ENCODE results near the gene FILIP1L.
"Not testable (repeated sequence)": the region's sequence is repeated elsewhere in the genome, so short reads cannot be mapped to it uniquely, and the experiment has no call there.

Gene FILIP1L

GRCh38 chr3:100073714-100074307 lies 40.5 kb downstream of the FILIP1L start:
- DNase-seq (ENCODE audit: low read depth): no peak

GRCh38 chr3:100073049-100073713 lies 41.1 kb downstream of the FILIP1L start:
- DNase-seq (ENCODE audit: low read depth): no peak

- DNase-seq (ENCODE audit: low read depth): no peak
These were observed 41.8 kb downstream of the FILIP1L start for GRCh38 chr3:100072326-100073048.

GRCh38 chr3:100069472-100069871 lies 44.8 kb downstream of the FILIP1L start:
- DNase-seq (ENCODE audit: low read depth): no peak

DNA sequence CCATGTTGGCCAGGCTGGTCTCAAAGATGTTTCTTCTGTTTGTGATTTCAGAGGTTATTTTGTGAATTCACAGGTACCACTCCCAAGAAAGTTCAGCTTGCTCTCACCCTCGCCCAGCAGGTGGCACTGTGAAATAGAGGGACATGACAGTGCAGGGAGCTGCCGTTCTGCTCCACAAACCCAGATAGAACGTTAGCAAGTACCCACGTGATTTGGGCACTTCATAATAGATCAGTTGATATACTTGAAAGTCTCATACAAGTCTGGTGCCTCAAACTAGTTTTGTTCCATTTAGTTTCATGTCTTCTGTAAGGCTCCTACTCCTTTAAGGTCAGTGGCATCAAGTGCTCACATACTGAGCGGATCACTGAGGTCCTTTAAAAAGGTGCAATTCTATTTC lies 45.5 kb downstream of the FILIP1L start:
- peak; percentile 70 for DNase-seq (ENCODE audit: low read depth)

- no peak for DNase-seq (ENCODE audit: low read depth)
These were observed 46.7 kb downstream of the FILIP1L start for GRCh38 chr3:100067589-100067988.

GRCh38 chr3:100063929-100064461 lies 50.3 kb downstream of the FILIP1L start:
- DNase-seq (ENCODE audit: low read depth): no peak

- no peak for DNase-seq (ENCODE audit: low read depth)
These were observed 51.6 kb downstream of the FILIP1L start for GRCh38 chr3:100062665-100063064.

DNA sequence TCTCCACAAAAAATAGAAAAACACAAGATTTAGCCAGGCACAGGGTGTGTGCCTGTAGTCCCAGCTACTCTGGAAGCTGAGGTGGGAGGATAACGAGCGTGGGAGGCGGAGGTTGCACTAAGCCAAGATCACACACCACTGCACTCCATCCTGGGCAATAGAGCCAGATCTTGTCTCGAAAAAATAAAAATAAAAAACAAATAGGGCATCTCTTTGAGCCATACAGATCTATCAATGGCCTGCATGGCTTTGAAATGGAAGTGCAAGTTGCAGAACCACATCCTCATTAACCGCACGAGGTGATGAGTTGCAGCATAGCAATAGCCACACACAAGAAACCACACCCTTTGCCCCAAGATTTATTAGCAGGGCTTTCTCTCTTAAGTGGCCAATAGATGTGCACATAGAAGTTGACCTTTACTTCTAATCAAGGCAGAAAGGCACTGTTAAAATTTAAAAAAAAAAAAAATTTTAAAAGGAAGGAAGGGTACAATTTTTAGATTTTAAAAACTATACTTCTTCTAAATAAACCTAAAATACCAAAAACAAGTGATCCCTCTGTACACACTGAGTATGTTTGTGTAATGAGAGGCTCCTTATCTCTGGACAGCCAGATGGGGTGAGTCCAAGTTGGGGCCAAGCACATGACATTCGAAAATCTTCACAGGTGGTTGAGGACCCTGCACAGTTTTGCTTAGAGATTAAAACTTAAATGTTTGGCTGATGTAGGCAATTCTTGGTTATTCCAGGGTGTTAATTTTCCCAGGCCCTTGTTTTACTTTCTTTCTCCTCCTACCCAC lies 53.4 kb downstream of the FILIP1L start:
- DNase-seq (ENCODE audit: low read depth): no peak

DNA sequence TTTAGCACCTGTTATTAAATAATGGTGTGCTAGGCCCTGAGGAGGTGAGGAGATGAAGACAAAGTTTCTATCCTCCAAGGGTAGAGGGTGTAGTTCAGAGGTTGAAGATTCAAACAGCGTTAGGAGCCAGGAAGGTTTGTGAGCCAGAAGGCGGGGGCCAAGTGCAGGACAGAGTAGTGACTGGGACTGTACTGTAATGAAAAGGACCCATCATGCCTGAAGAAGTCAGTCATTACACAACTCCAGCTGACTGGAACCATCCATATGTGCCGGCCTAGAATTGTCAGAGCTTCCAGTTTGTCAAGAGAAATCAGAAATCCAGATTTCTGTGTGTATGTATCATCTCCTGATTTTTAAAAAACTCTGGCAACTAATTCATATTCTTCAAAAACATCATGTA lies 54.8 kb downstream of the FILIP1L start:
- no peak for DNase-seq (ENCODE audit: low read depth)

GRCh38 chr3:100057716-100058575 lies 56.4 kb downstream of the FILIP1L start:
- DNase-seq (ENCODE audit: low read depth): no peak

DNA sequence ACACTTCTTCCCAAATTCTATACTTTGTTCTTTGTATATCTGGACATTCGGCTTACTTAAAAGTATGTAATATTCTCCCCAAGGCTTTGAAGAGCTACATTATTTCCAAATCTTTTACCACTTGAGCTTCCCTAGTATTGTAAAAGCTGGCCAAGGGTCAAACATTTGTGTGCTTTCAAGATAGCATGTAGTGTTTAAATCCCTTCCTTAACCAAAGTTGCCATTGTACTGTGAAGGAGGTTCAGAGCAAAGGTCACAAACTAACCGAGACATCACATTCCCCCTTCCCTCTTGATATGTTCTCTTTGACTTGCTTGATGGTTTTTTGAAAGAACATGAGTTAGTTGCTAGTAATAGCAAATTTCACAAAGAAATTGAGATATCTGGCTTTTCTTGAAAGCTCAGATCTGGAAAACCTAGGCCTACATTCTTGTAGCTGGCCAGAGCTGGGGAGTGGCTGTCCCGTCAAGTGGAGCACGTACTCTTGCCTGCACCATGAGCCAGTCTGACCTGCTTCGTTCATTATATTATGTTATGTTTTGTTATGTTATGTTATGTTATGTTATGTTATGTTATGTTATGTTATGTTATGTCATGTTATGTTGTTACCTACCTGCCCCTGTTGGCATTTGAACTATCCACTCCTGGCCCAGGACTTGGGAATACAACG lies 60.2 kb downstream of the FILIP1L start:
- no peak for DNase-seq (ENCODE audit: low read depth)

DNA sequence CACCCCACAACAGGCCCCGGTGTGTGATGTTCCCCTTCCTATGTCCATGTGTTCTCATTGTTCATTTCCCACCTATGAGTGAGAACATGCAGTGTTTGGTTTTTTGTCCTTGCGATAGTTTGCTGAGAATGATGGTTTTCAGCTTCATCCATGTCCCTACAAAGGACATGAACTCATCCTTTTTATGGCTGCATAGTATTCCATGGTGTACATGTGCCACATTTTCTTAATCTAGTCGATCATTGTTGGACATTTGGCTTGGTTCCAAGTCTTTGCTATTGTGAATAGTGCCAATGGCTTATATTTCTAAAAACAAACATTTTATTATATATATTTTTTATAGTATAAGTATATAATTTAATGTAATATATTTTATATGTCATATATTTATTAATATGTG lies 62.8 kb downstream of the FILIP1L start:
- DNase-seq (ENCODE audit: low read depth): not testable (repeated sequence)

DNA sequence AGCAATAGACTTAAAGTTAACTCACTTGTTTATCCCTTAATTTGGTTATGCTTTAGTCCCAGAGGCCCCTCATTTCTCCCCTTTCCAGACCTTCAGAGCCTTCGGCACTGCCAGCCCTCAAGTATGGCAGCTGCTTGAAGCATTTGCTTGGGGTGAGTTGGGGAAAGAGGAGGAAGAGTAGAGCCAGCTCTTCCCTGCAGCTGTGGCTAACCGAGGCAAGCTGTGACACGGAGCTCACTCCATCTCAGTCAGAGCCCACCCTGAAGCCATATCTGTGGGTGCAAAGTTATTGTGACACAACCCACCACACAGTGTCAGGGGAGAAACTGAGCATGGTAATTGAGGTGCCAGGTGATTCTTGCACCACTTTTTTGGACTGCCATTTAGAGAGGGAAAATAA lies 66.1 kb downstream of the FILIP1L start:
- no peak for DNase-seq (ENCODE audit: low read depth)

GRCh38 chr3:100047455-100048141 lies 66.7 kb downstream of the FILIP1L start:
- DNase-seq (ENCODE audit: low read depth): no peak

GRCh38 chr3:100046986-100047385 lies 67.3 kb downstream of the FILIP1L start:
- DNase-seq (ENCODE audit: low read depth): no peak

DNA sequence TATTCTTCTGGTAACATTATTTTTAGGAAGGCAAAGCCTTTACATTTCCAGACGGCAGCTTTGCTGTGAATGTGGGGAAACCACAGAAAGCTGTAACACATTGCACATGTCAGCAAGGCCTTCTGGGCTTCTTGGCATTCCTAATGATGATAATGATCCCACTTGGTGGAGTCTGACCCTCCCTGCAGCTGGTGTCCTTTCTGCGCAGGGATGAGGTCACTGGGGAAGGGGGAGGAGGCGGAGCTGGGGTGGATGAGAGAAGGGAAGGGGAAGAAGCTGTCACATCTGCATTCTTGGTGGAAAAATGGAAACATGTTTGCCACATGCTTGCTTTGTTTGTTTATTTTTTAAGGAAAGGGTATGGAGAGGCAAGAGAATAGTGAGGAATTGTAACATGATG lies 68.6 kb downstream of the FILIP1L start:
- DNase-seq (ENCODE audit: low read depth): no peak

DNA sequence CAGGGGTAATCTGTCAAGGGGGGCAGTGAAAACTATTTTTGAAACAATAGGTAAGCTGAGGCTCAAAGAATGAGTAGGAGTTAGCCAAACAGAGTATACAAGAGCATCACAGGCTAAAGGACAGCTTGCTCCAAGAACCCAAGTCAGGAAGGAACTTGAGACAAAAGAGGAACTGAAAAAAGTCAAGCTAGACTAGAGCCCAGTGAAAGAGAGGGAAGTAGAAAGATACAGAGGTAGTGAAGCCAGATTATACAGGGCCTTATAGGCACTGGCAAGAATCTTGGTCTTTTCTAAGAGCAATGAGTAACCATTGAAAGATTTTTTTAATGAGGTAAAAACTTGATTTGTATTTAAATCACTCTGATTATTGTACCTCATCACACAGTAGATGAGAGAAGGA lies 69.9 kb downstream of the FILIP1L start:
- DNase-seq (ENCODE audit: low read depth): no peak

DNA sequence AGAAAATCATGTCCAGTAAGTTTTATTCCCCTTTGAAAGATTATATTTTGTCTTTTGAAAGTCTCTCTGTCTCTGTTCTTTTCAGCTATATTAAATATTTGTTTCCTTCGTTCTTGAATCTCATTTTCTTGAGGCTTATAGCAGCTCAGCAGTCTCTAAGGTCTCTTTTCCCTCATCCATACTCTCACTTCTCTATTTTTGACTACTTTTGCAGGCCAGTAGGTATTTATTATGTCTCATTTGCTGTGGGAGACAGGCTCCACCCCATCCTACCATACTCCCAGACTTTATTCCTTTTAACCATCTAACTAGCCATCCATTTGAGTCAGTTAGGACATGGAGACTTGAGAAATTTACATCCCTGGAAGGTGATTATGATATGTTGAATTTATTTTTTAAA lies 71.0 kb downstream of the FILIP1L start:
- DNase-seq (ENCODE audit: low read depth): no peak
